NT2/D1 (cell line): ENCODE measurements around the gene OR4N2.
"Not testable (repeated sequence)": the region's sequence is repeated elsewhere in the genome, so short reads cannot be mapped to it uniquely, and the experiment has no call there.

Experiments
- SUZ12 ChIP-seq: IDR thresholded peaks from 2 replicates; pipeline ENCODE4 v1.6.1; 2011; ENCODE audit not compliant: insufficient read length, insufficient read depth; ENCODE audit errors: extremely low read depth
- ZNF274 ChIP-seq: IDR thresholded peaks from 2 replicates; pipeline ENCODE4 v1.6.1; 2011; ENCODE audit warnings: mild to moderate bottlenecking, low read depth, low read length

- not testable (repeated sequence) for TF ChIP-seq SUZ12, ZNF274
Observed at GRCh38 chr14:19771491-19771890, 32.1 kb upstream of the OR4N2 start.
